AG04449 (cell line): ENCODE measurements around the gene ZBTB22.

Experiments
- CTCF ChIA-PET: fragments of 350-600 bp; formaldehyde crosslinking; extraction: SDS; loops from one replicate; lab custom pipeline; 2021; ENCODE audit warnings: antibody characterized with exemption; lab: Yijun Ruan, JAX
- POLR2A ChIA-PET: fragments of 400-600, 350-600 bp; formaldehyde crosslinking; extraction: SDS; loops from one replicate; lab custom pipeline; 2020; ENCODE audit warnings: antibody characterized with exemption, inconsistent platforms; lab: Yijun Ruan, JAX
- DNase-seq: peaks from one replicate; pipeline ENCODE4 v3.0.0-alpha.2; 2010; ENCODE audit warnings: low read depth, low spot score
- H3K4me3 ChIP-seq: 2 replicates; pipeline ENCODE4 v1.5.1; 2011; ENCODE audit warnings: low read depth, mild to moderate bottlenecking, control low read depth, low read length
- TF ChIP-seq, protein P1 (sequence below): IDR thresholded peaks from one replicate; pipeline ENCODE4 v1.5.1; 2011; ENCODE audit warnings: mild to moderate bottlenecking, moderate library complexity, low read length, control low read depth, inconsistent platforms; ENCODE audit not compliant: insufficient read depth; ENCODE audit errors: missing control alignments

ZBTB22 gene

DNA sequence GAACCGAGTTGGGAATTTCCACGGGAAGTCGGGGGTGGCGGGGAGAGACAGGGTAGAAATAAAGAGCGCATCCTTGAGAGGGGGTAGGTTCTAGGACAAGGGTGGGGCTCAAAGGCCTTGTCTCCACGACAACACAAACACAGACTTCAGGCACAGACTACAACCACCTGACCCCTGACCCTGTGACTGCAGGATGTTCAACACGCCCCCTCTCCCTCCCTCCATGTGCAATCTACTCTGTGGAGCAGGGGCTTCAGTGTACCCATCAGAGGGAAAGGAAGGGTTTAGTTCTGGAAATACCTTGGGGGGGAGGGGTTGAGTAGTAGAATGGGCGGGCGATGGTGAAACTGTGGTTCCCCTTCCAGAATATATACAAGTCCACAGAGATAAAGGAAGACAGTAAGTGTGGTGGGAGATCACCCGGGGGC is 3.0 kb downstream of the ZBTB22 start:
- TF ChIP-seq, protein P1, sequence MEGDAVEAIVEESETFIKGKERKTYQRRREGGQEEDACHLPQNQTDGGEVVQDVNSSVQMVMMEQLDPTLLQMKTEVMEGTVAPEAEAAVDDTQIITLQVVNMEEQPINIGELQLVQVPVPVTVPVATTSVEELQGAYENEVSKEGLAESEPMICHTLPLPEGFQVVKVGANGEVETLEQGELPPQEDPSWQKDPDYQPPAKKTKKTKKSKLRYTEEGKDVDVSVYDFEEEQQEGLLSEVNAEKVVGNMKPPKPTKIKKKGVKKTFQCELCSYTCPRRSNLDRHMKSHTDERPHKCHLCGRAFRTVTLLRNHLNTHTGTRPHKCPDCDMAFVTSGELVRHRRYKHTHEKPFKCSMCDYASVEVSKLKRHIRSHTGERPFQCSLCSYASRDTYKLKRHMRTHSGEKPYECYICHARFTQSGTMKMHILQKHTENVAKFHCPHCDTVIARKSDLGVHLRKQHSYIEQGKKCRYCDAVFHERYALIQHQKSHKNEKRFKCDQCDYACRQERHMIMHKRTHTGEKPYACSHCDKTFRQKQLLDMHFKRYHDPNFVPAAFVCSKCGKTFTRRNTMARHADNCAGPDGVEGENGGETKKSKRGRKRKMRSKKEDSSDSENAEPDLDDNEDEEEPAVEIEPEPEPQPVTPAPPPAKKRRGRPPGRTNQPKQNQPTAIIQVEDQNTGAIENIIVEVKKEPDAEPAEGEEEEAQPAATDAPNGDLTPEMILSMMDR, result no peak
- POLR2A ChIA-PET, result no interaction called here
- DNase-seq, result no peak
- H3K4me3 ChIP-seq, result peak overlapping the region; percentile 96
- CTCF ChIA-PET, result interaction anchor here (1.0 kb wide), 1 partner anchor 14 kb away, joined by 4 read pairs; no protein-coding TSS in a partner anchor

DNA sequence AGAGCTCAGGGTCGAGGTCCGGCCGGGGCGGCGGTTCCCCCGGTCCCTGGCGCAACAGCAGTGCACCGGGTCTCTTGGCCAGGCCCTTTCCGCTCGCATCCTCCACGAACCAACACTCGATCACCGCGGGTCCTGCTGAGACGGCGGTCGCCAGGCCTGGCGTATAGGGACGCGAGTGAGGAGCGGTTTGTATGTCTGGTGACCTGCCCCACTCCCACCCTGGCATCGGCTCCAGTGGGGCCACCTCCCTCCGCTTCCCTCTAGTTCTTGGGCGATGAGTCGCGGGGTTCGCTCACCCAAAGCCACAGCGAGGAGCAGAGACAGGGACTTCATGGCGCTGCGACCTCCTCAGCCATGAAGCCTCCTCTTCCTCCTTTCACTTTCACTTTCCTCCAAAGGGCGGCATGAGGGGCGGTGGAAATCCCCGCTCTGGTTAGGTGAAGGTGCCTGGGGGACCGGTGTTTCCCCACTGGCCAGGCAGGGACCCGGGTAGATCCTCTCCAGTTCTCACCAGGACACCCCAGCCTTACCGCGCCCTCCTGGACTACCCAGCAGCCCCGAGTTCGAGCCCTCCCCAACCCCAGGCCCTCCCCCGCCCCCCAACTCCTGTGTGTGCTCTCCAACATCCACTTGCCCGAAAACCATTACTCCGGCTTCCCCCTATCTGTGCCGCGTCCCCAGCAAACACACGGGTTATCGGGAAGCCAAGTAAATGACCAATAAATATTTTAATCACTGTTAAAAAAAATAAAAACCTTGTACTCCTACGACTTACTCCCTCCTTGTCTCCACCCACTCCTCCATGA is 3.6 kb downstream of the ZBTB22 start, which contains the start of gene TAPBP:
TSS of gene TAPBP (minus strand) at position 370 of the 806 bp plus-strand sequence. CDS start at position 333, 37 bp downstream.
- DNase-seq, result no peak
- TF ChIP-seq, protein P1, result no peak
- ChIA-PET CTCF (interaction anchor here (3.2 to 4.2 kb wide), 3 partner anchors 12 to 77 kb away, joined by 7 to 37 read pairs (median 19); partner anchors contain the start of gene RGL2), POLR2A (interaction anchor here (1.0 to 2.5 kb wide), 2 partner anchors 15 to 25 kb away, joined by 5 to 10 read pairs; partner anchors contain the start of genes PFDN6, RGL2 and WDR46)
- peak within 1 kb of the TSS; percentile 96 for H3K4me3 ChIP-seq

DNA sequence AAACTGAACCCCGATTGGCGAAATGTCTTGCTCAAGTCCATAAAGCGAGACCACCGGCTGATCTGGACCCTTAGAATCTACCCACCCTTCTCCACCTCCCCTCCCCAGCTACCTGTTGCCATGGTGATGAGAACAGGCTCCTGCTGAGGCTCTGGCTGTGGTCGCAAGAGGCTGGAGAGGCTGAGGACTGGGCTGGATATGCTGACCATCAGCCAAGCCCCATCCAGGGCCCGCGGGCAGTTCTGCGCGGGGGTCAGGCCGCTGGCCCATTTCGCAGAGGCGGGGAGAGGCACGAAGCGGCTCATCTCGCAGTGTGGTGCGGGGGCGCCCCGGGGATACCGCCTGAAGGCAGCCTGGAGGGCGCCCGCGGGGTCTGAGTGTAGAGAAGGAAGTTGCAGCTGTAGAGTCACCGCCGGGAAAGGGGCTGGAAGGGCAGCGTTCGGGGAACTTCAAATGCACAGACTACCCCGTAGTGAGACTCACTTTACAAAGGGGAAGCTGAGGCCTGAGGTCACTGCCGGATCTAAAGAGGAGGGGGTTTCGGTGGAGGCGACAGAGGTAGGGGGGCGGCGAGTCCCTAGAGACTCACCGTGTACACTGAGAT is 4.3 kb downstream of the ZBTB22 start:
- POLR2A ChIA-PET, result interaction anchor here (1.0 to 2.5 kb wide), 2 partner anchors 14 to 24 kb away, joined by 5 to 10 read pairs; partner anchors contain the start of genes PFDN6, RGL2 and WDR46
- H3K4me3 ChIP-seq, result peak overlapping the region; percentile 96
- TF ChIP-seq, protein P1, result no peak
- no peak for DNase-seq
- CTCF ChIA-PET, result interaction anchor here (3.2 to 4.2 kb wide), 3 partner anchors 11 to 77 kb away, joined by 7 to 37 read pairs (median 19); partner anchors contain the start of gene RGL2

DNA sequence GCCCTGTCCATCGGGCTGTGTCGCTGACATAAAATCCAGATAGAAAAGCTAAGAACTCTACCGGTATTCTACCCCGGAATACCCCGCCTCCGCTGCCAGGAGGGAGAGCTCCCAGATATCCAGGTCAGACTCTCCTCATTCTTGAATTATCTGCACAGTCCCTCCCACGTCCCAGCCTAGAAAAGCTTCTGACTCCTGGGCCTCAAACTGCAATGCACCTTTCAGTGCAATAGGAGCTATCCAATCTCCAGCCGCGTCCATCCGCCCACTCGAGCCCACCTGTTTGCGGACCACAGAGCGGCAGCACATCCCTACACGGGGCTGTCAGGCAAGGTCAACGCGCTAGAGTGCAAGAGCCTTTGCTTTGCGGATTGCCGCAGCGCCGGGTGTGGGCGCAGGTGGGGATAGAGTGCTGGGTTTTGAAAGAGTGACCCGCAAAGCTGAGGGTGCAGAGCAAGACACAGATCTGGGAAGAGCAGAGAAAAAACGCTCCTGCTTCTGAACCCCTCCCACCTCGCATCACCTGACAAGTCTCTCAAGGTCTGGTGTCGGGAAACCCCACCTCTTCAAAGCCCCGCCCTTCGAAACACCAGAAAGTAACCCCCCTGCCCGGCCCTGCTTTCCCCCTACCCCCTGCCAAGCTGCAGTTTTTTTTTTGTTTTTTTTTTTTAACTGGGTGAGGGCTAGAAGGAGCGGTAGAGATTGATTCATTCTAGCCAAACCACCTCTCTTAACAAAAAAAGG is 5.0 kb downstream of the ZBTB22 start:
- ChIA-PET POLR2A (interaction anchor here (2.0 to 2.5 kb wide), 2 partner anchors 13 to 23 kb away, joined by 10 to 13 read pairs; partner anchors contain the start of genes PFDN6, RGL2 and WDR46), CTCF (interaction anchor here (1.4 to 4.2 kb wide), 4 partner anchors 11 to 78 kb away, joined by 4 to 37 read pairs (median 13); partner anchors contain the start of gene RGL2)
- peak overlapping the region; percentile 96 for H3K4me3 ChIP-seq
- TF ChIP-seq, protein P1, result no peak
- DNase-seq, result no peak

DNA sequence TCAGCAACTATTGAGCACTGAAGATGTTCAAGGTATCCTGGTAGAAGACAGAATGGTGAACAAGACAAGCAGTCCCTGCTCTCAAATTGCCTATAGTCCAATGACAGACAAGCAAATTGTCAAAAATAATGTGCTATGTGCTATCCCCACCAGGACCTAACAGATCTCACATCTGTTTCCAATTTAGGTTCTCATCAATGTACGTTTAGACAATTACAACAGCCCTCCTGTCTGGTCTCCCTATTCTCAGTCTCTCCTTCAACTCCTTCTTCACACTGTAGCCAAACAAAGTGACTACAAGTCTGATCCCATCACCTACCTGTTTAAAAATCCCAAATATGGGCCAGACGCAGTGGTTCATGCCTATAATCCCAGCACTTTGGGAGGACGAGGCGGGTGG is 11.2 kb downstream of the ZBTB22 start:
- ChIA-PET CTCF (interaction anchor here (1.2 to 1.7 kb wide), 2 partner anchors 9 to 16 kb away, joined by 3 to 5 read pairs; no protein-coding TSS in a partner anchor), POLR2A (no interaction called here)
- no peak for DNase-seq
- TF ChIP-seq, protein P1, result no peak
- no peak overlapping the region for H3K4me3 ChIP-seq
